K562 (cell line): ENCODE results near the gene R3HDM2. TPM values are rescaled to one million over a fixed set of nuclear protein-coding genes. Genes with fewer than 3 reads are reported as not detected.

ENCODE experiments used
- ATAC-seq: fragments of 200-7000 bp; cut with Tn5 transposase; 3 replicates; pipeline ENCODE4 v1.9.1; 2020; ENCODE audit warnings: moderate library complexity
- BruUV-seq: library from RNA; stranded (reverse); fragments of 400-500 nt; replicated peaks from 2 replicates; lab custom pipeline; 2021; lab: Mats Ljungman, UMichigan
- CTCF ChIA-PET: fragments of 300-600 bp; formaldehyde crosslinking; extraction: SDS; loops from one replicate; lab custom pipeline; 2021; ENCODE audit warnings: low intra/inter-chr PET ratio; lab: Yijun Ruan, JAX
- POLR2A ChIA-PET: fragments of 300-600, 350-650 bp; sonication (Branson Sonifier 250); formaldehyde crosslinking; extraction: SDS; loops from one replicate; lab custom pipeline; 2021; ENCODE audit warnings: antibody characterized with exemption, inconsistent platforms; lab: Yijun Ruan, JAX
- DNase-seq, 4 experiments: peaks; one replicate each; pipeline versions ENCODE4 v3.0.0 to v3.0.0-alpha.2; 2011 to 2018; ENCODE audit warnings: low spot score in 3 of 4, mixed read lengths in 3 of 4; ENCODE audit errors: extremely low read depth in 1 of 4
- FAIRE-seq: peaks from 2 replicates; lab custom pipeline; 2011; peaks lifted over from hg19 to GRCh38; lab: Jason Lieb, UNC
- H2AFZ ChIP-seq: 2 replicates; pipeline ENCODE4 v1.6.0; 2011; ENCODE audit warnings: low read depth, low read length, control low read depth, inconsistent platforms
- H3K27ac ChIP-seq: fragments of 200-600 bp; 3 replicates; pipeline ENCODE4 v1.8.0; 2011; ENCODE audit warnings: low read depth, mild to moderate bottlenecking, control low read depth, inconsistent platforms, low read length, moderate library complexity, mixed read lengths; ENCODE audit errors: extremely low read depth
- H3K27me3 ChIP-seq, 2 experiments: fragments of 300-600 bp in 1 of 2; 2 replicates in 1 of 2; 3 replicates in 1 of 2; pipeline versions ENCODE4 v1.6.0 to v1.8.0; 2011; ENCODE audit warnings: inconsistent platforms in 2 of 2, low read length in 2 of 2, mild to moderate bottlenecking in 1 of 2, mixed read lengths in 1 of 2, moderate library complexity in 1 of 2; ENCODE audit not compliant: control insufficient read depth in 2 of 2, insufficient read depth in 2 of 2
- H3K36me3 ChIP-seq: fragments of 300-600 bp; 3 replicates; pipeline ENCODE4 v1.8.0; 2011; ENCODE audit warnings: mild to moderate bottlenecking, low read length, inconsistent platforms; ENCODE audit not compliant: control insufficient read depth, insufficient read depth
- H3K4me1 ChIP-seq, 2 experiments: fragments of 200-600 bp in 1 of 2; replicated peaks in 1 of 2; 2 replicates in 1 of 2; 3 replicates in 1 of 2; pipeline versions ENCODE4 v1.5.1 to v1.8.0; 2011; ENCODE audit warnings: inconsistent platforms in 2 of 2, low read length in 2 of 2, mild to moderate bottlenecking in 1 of 2, mixed read lengths in 1 of 2, moderate library complexity in 1 of 2; ENCODE audit not compliant: control insufficient read depth in 2 of 2, insufficient read depth in 2 of 2
- H3K4me2 ChIP-seq: 2 replicates; pipeline ENCODE4 v1.6.1; 2011; ENCODE audit warnings: low read length, control low read depth, inconsistent platforms, mixed read lengths; ENCODE audit not compliant: insufficient read depth
- H3K4me3 ChIP-seq: fragments of 200-600 bp; sonication (generic), shearing (Covaris generic); 2 replicates; pipeline ENCODE4 v1.5.1; 2016; ENCODE audit warnings: control low read depth, inconsistent platforms
- H3K79me2 ChIP-seq: fragments of 200-600 bp; 3 replicates; pipeline ENCODE4 v1.8.0; 2011; ENCODE audit warnings: low read length, inconsistent platforms; ENCODE audit not compliant: control insufficient read depth, insufficient read depth
- H3K9ac ChIP-seq, 2 experiments: 2 replicates each; pipeline versions ENCODE4 v1.6.0 to v1.6.1; 2011; ENCODE audit warnings: low read depth in 2 of 2, low read length in 2 of 2, control low read depth in 1 of 2, inconsistent platforms in 1 of 2, mild to moderate bottlenecking in 1 of 2, mixed read lengths in 1 of 2; ENCODE audit not compliant: insufficient read depth in 1 of 2
- H3K9me1 ChIP-seq: one replicate; pipeline ENCODE4 v1.6.0; 2011; ENCODE audit warnings: inconsistent platforms, mild to moderate bottlenecking, low read length, moderate library complexity; ENCODE audit not compliant: control insufficient read depth, insufficient read depth
- H3K9me3 ChIP-seq: replicated peaks from 2 replicates; pipeline ENCODE4 v1.5.1; 2011; ENCODE audit warnings: low read depth, low read length, inconsistent platforms; ENCODE audit not compliant: control insufficient read depth, insufficient read depth
- H4K20me1 ChIP-seq: replicated peaks from 2 replicates; pipeline ENCODE4 v1.6.1; 2011; ENCODE audit warnings: low read length, inconsistent platforms, mixed read lengths; ENCODE audit not compliant: control insufficient read depth, insufficient read depth
- CBX3 ChIP-seq, 2 experiments: IDR thresholded peaks; 1 replicate in 1 of 2; 2 replicates in 1 of 2; pipeline ENCODE4 v1.6.1; 2012; ENCODE audit warnings: inconsistent platforms in 2 of 2, low read length in 2 of 2, borderline replicate concordance in 1 of 2, control low read depth in 1 of 2
- HDAC1 ChIP-seq, 2 experiments: fragments of 450-650 bp; IDR thresholded peaks; 2 replicates each; pipeline ENCODE4 v1.6.1; 2016 to 2017; ENCODE audit warnings: inconsistent platforms in 1 of 2, mild to moderate bottlenecking in 1 of 2, moderate library complexity in 1 of 2
- MEF2A ChIP-seq: IDR thresholded peaks from 2 replicates; pipeline ENCODE4 v1.6.1; 2011; ENCODE audit warnings: low read depth, mild to moderate bottlenecking, low read length, moderate library complexity; ENCODE audit not compliant: control insufficient read depth
- NKRF ChIP-seq: fragments of 450-650 bp; IDR thresholded peaks from 2 replicates; pipeline ENCODE4 v1.6.1; 2016; ENCODE audit warnings: borderline replicate concordance
- ZFP30 ChIP-seq: fragments of 250-450 bp; sonication (Bioruptor Pico); IDR thresholded peaks from 2 replicates; pipeline ENCODE4 v1.8.0; 2022; ENCODE audit warnings: moderate library complexity, mild to moderate bottlenecking, inconsistent platforms, borderline replicate concordance
- ZKSCAN3 ChIP-seq: fragments of 250-450 bp; sonication (Bioruptor Pico); IDR thresholded peaks from 2 replicates; pipeline ENCODE4 v1.4.0; 2020
- ZNF511 ChIP-seq: sonication (generic); formaldehyde crosslinking; IDR thresholded peaks from 2 replicates; pipeline ENCODE4 v1.8.0; 2022; ENCODE audit warnings: mild to moderate bottlenecking, missing genetic modification reagents
- ZNF609 ChIP-seq: sonication (generic); formaldehyde crosslinking; IDR thresholded peaks from 2 replicates; pipeline ENCODE4 v1.8.1; 2023; ENCODE audit warnings: missing genetic modification reagents, mild to moderate bottlenecking, borderline replicate concordance
- ZNF644 ChIP-seq: fragments of 200-800 bp; sonication (Bioruptor generic); IDR thresholded peaks from 2 replicates; pipeline ENCODE4 v1.6.1; 2016; ENCODE audit warnings: low read depth, missing genetic modification characterization, missing compliant biosample characterization
- ZSCAN29 ChIP-seq: fragments of 450-650 bp; IDR thresholded peaks from 2 replicates; pipeline ENCODE4 v1.6.1; 2017
- in situ Hi-C: fragments of 300-500 bp; cut with MboI; formaldehyde crosslinking; loops from 4 replicates; pipeline ENCODE4 v1.15.0; 2018; ENCODE audit warnings: inconsistent platforms, mixed read lengths
- intact Hi-C: fragments of 100-400 bp; cut with micrococcal nuclease; formaldehyde crosslinking; loops from 2 replicates; pipeline ENCODE4 v1.14.2; 2022
- polyA plus RNA-seq, 8 experiments: library from polyadenylated mRNA; depleted of rRNA in 4 of 8; stranded (reverse) in 5 of 8; unstranded in 3 of 8; fragments of >200 nt; fragmentation: Nextera tagmentation in 2 of 8; fragmentation: Illumina TruSeq in 1 of 8; extraction: Ambion mirVana in 2 of 8; extraction: Trizol in 1 of 8; gene quantifications; 2 replicates each; pipeline versions ENCODE4 v1.2.1 to v1.2.3, GENCODE V29; 2011 to 2014; ENCODE audit warnings: inconsistent platforms in 1 of 8, missing spikeins in 1 of 8
- total RNA-seq, 7 experiments: library from RNA; depleted of rRNA in 6 of 7; stranded (reverse); fragments of >200 nt in 6 of 7; fragmentation: Illumina TruSeq in 2 of 7; extraction: Trizol in 2 of 7; gene quantifications; 2 replicates each; pipeline versions ENCODE4 v1.2.1 to v1.2.3, GENCODE V29; 2011 to 2021; ENCODE audit warnings: low replicate concordance in 1 of 7

Gene R3HDM2
- total and polyA plus RNA-seq, 9 of the 15 experiments (the other 6 are each of a cell fraction or from before 2014, with no cell fraction given): 3.3 to 18.8 (median 9.0) TPM

GRCh38 chr12:57347284-57347683 is 83.6 kb downstream of the R3HDM2 start:
- in situ Hi-C loops: no loop called here
- no peak for TF ChIP-seq ZSCAN29
- no peak for TF ChIP-seq ZKSCAN3
- no peak for TF ChIP-seq ZNF511 (CRISPR knock-in tag)
- no peak for TF ChIP-seq ZNF644 (tag)
- no peak for TF ChIP-seq ZNF609 (CRISPR knock-in tag)
- no peak for TF ChIP-seq NKRF
- no peak for TF ChIP-seq MEF2A
- no peak for TF ChIP-seq CBX3 (IDR thresholded peaks at IDR 0.05; ENCODE audit: borderline replicate concordance in 1 of 2, low read length in 2 of 2)
- no peak for TF ChIP-seq ZFP30 (CRISPR knock-in tag)
- TF ChIP-seq HDAC1 (IDR thresholded peaks at IDR 0.05): no peak
- ATAC-seq (no peak), FAIRE-seq (no peak), DNase-seq (no peak)
- Histone ChIP-seq H2AFZ (no peak overlapping the region), H3K4me1 (peaks cover 3 to 5% of the 10 kb centered on the region in 2 experiments; a peak in 3 of 5 replicates), H3K27ac (no peak overlapping the region), H3K27me3 (no peaks in the 10 kb centered on the region), H3K79me2 (no peaks in the 10 kb centered on the region), H3K4me3 (no peak overlapping the region), H3K4me2 (no peak overlapping the region), H3K9me3 (no peaks in the 10 kb centered on the region), H3K9me1 (no peaks in the 10 kb centered on the region), H3K9ac (no peak overlapping the region), H4K20me1 (no peaks in the 10 kb centered on the region), H3K36me3 (no peaks in the 10 kb centered on the region)
- intact Hi-C loops: loop anchor here (5.0 kb wide), 1 partner anchor 40 kb away; no protein-coding TSS in a partner anchor
- POLR2A ChIA-PET: no interaction called here
- CTCF ChIA-PET: interaction anchor here (0.6 kb wide), 1 partner anchor 1947 kb away, joined by 4 read pairs; no protein-coding TSS in a partner anchor
- BruUV-seq: no TSS peak
